ENCODE measurements around the gene GPHA2.

GRCh38 chr11:64916040-64916774 is 19.5 kb downstream of the GPHA2 start:
- TF ChIP-seq, protein P1, sequence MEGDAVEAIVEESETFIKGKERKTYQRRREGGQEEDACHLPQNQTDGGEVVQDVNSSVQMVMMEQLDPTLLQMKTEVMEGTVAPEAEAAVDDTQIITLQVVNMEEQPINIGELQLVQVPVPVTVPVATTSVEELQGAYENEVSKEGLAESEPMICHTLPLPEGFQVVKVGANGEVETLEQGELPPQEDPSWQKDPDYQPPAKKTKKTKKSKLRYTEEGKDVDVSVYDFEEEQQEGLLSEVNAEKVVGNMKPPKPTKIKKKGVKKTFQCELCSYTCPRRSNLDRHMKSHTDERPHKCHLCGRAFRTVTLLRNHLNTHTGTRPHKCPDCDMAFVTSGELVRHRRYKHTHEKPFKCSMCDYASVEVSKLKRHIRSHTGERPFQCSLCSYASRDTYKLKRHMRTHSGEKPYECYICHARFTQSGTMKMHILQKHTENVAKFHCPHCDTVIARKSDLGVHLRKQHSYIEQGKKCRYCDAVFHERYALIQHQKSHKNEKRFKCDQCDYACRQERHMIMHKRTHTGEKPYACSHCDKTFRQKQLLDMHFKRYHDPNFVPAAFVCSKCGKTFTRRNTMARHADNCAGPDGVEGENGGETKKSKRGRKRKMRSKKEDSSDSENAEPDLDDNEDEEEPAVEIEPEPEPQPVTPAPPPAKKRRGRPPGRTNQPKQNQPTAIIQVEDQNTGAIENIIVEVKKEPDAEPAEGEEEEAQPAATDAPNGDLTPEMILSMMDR (CRISPR knock-in tag; IDR thresholded peaks at IDR 0.05) = no peak
- TF ChIP-seq NFYC (CRISPR knock-in tag; IDR thresholded peaks at IDR 0.05) (no peak), ZNF24 (IDR thresholded peaks at IDR 0.05) (no peak), CHD4 (IDR thresholded peaks at IDR 0.05; ENCODE audit: borderline replicate concordance, low read length) (no peak), KAT2B (IDR thresholded peaks at IDR 0.05; ENCODE audit: borderline replicate concordance, low read depth, low read length) (no peak), RFX1 (IDR thresholded peaks at IDR 0.05) (no peak)

Measured in HepG2 (cell line).